Loucy (cell line): ENCODE results near the gene DSCAML1.

Experiments used
- H2AFZ ChIP-seq: fragments of 200-600 bp; sonication (generic); 2 replicates; pipeline ENCODE4 v1.6.0; 2016; ENCODE audit warnings: antibody characterized with exemption, mild to moderate bottlenecking, low read length, moderate library complexity
- H3F3A ChIP-seq: fragments of 200-600 bp; 2 replicates; pipeline ENCODE4 v1.6.0; 2016; ENCODE audit warnings: antibody characterized with exemption, low read depth, mild to moderate bottlenecking
- H3K27me3 ChIP-seq: fragments of 200-600 bp; sonication (generic); 2 replicates; pipeline ENCODE4 v1.6.1; 2014; ENCODE audit warnings: low read length, mild to moderate bottlenecking; ENCODE audit not compliant: insufficient read depth, poor library complexity, severe bottlenecking
- H3K36me3 ChIP-seq: fragments of 200-600 bp; sonication (generic); 2 replicates; pipeline ENCODE4 v1.6.1; 2016; ENCODE audit warnings: low read length; ENCODE audit not compliant: insufficient read depth
- H3K4me1 ChIP-seq: fragments of 200-600 bp; sonication (generic); 2 replicates; pipeline ENCODE4 v1.5.1; 2014; ENCODE audit warnings: low read length, mild to moderate bottlenecking; ENCODE audit not compliant: insufficient read depth, poor library complexity, severe bottlenecking
- H3K4me2 ChIP-seq: fragments of 200-600 bp; sonication (generic); 2 replicates; pipeline ENCODE4 v1.6.0; 2014; ENCODE audit warnings: antibody characterized with exemption, low read length, low read depth, mild to moderate bottlenecking; ENCODE audit not compliant: poor library complexity, severe bottlenecking
- H3K4me3 ChIP-seq: fragments of 200-600 bp; sonication (generic); 2 replicates; pipeline ENCODE4 v1.5.1; 2014; ENCODE audit warnings: low read length, mild to moderate bottlenecking, mixed read lengths; ENCODE audit not compliant: poor library complexity, severe bottlenecking
- H3K79me2 ChIP-seq: fragments of 200-600 bp; sonication (generic); 2 replicates; pipeline ENCODE4 v1.6.1; 2014; ENCODE audit warnings: low read length; ENCODE audit not compliant: insufficient read depth
- H3K9ac ChIP-seq: fragments of 200-600 bp; sonication (generic); 2 replicates; pipeline ENCODE4 v1.6.0; 2014; ENCODE audit warnings: mild to moderate bottlenecking, low read depth, low read length, moderate library complexity; ENCODE audit not compliant: poor library complexity, severe bottlenecking
- H3K9me2 ChIP-seq: fragments of 200-600 bp; sonication (generic); replicated peaks from 2 replicates; pipeline ENCODE4 v1.6.1; 2016; ENCODE audit warnings: low read depth, low read length, mixed read lengths
- H3K9me3 ChIP-seq: fragments of 200-600 bp; sonication (generic); 2 replicates; pipeline ENCODE4 v1.6.1; 2014; ENCODE audit warnings: mild to moderate bottlenecking, antibody characterized with exemption, low read length, low read depth; ENCODE audit not compliant: insufficient read depth
- H4K20me1 ChIP-seq: fragments of 200-600 bp; sonication (generic); 2 replicates; pipeline ENCODE4 v1.6.0; 2014; ENCODE audit warnings: antibody characterized with exemption, low read length, mild to moderate bottlenecking; ENCODE audit not compliant: insufficient read depth, poor library complexity, severe bottlenecking
- CTCF ChIP-seq: fragments of 200-600 bp; sonication (generic); conservative IDR thresholded peaks from 2 replicates; pipeline ENCODE4 v1.5.1; 2014; ENCODE audit warnings: mild to moderate bottlenecking, antibody characterized with exemption, low read length
- EZH2phosphoT487 ChIP-seq: fragments of 200-600 bp; IDR thresholded peaks from 2 replicates; pipeline ENCODE4 v1.6.1; 2018; ENCODE audit warnings: antibody characterized with exemption, mild to moderate bottlenecking, moderate library complexity, borderline replicate concordance

The DSCAML1 gene

GRCh38 chr11:117691516-117691915, 105.5 kb downstream of the DSCAML1 start:
- H3K9me2 ChIP-seq, result no peaks in the 10 kb centered on the region
- H3K27me3 ChIP-seq, result no peaks in the 10 kb centered on the region
- no peak overlapping the region for H2AFZ ChIP-seq
- H3K79me2 ChIP-seq, result no peaks in the 10 kb centered on the region
- peak overlapping the region; percentile 33 for H3K4me2 ChIP-seq
- H3K9ac ChIP-seq, result no peak overlapping the region
- no peaks in the 10 kb centered on the region for H3F3A ChIP-seq
- TF ChIP-seq EZH2phosphoT487 (no peak), CTCF (no peak)
- no peaks in the 10 kb centered on the region for H3K9me3 ChIP-seq
- H3K4me1 ChIP-seq, result peaks cover 18% of the 10 kb centered on the region
- no peaks in the 10 kb centered on the region for H3K36me3 ChIP-seq
- no peaks in the 10 kb centered on the region for H4K20me1 ChIP-seq
- H3K4me3 ChIP-seq, result no peak overlapping the region

- Histone ChIP-seq H3K9me2 (no peaks in the 10 kb centered on the region), H2AFZ (no peak overlapping the region), H3K36me3 (no peaks in the 10 kb centered on the region), H3K27me3 (no peaks in the 10 kb centered on the region), H3K4me3 (no peak overlapping the region), H3K79me2 (no peaks in the 10 kb centered on the region), H4K20me1 (no peaks in the 10 kb centered on the region), H3K4me1 (peaks cover 18% of the 10 kb centered on the region), H3K9me3 (no peaks in the 10 kb centered on the region), H3K4me2 (peak overlapping the region; percentile 33), H3K9ac (no peak overlapping the region), H3F3A (no peaks in the 10 kb centered on the region)
- TF ChIP-seq CTCF, result no peak
Observed at GRCh38 chr11:117691218-117691514, 105.8 kb downstream of the DSCAML1 start.

- Histone ChIP-seq H2AFZ (no peak overlapping the region), H3K36me3 (no peaks in the 10 kb centered on the region), H3K9me2 (no peaks in the 10 kb centered on the region), H4K20me1 (no peaks in the 10 kb centered on the region), H3K9ac (no peak overlapping the region), H3K79me2 (no peaks in the 10 kb centered on the region), H3K27me3 (no peaks in the 10 kb centered on the region), H3K4me2 (peak overlapping the region; percentile 33), H3F3A (no peaks in the 10 kb centered on the region), H3K4me1 (peaks cover 18% of the 10 kb centered on the region), H3K4me3 (no peak overlapping the region), H3K9me3 (no peaks in the 10 kb centered on the region)
- TF ChIP-seq EZH2phosphoT487 (no peak), CTCF (no peak)
Observed at GRCh38 chr11:117690484-117691217, 106.4 kb downstream of the DSCAML1 start.
